HG03108 (cell line): ENCODE results near the gene PLXDC1.

Experiments used
- ATAC-seq: cut with Tn5 transposase; IDR thresholded peaks from one replicate; pipeline ENCODE4 v1.9.1; 2021; ENCODE audit warnings: moderate library complexity; ENCODE audit not compliant: unreplicated experiment

The PLXDC1 gene

DNA sequence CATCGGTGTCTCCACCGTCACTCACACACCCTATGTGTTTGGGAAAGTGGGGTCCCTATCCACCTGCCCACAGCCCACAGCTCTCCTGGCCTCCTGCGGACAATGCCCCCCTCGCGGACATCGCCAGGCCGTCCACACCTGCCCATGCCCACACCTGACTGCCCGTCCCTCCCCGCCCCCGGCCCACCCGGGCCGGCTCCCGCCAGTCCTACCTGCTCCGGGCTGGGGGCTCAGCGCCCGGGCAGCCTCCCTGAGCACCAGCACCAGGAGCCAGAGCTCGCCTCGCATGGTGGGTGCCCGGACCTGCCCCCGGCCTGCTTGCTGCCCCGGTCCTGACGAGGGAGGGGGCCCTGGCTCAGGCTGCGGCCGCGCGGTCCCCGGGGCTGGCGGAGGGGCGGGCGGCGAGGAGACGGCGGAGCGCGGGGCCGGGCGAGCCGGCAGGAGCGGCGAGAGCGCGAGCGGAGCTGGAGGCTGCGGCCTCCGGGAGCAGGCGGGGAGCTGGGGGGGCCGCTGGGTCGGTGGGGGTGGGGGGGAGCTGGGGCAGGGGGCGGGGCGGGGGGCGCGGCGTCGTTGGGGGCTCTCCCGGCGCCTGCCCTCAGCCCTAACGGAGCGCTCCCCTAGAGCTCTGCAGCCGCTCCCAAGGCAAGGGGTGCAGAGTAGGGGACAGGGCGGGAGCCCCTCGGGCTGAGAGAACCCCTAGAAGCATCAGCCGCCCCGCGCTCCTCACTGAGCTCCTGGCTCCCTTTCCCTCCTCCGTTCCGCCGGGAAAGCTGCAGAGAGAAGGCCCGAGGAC is at the start of gene PLXDC1:
Gene PLXDC1, minus strand, starts transcription at position 488 of the 793 bp plus-strand sequence. Its CDS starts 200 bp downstream, at position 288.
- ATAC-seq: no peak

GRCh38 chr17:39200957-39201510 is 49.6 kb upstream of the PLXDC1 start:
- ATAC-seq: no peak

GRCh38 chr17:39200070-39200879 is 48.8 kb upstream of the PLXDC1 start, which contains the start of gene RPL19:
Gene RPL19, plus strand, starts transcription at chr17:39200283. Its CDS starts 62 bp downstream, at chr17:39200345.
- peak; percentile 44 for ATAC-seq

GRCh38 chr17:39199820-39200069 is 48.3 kb upstream of the PLXDC1 start:
- peak; percentile 43 for ATAC-seq

- no peak for ATAC-seq
Observed at GRCh38 chr17:39198186-39198566, 46.7 kb upstream of the PLXDC1 start.

GRCh38 chr17:39197380-39198185 is 46.1 kb upstream of the PLXDC1 start, which contains the start of gene CACNB1:
Gene CACNB1, minus strand, starts transcription at chr17:39197669. Its CDS starts 174 bp downstream, at chr17:39197495.
- ATAC-seq: no peak

- ATAC-seq: no peak
Observed at GRCh38 chr17:39196808-39197291, 45.4 kb upstream of the PLXDC1 start.

- no peak for ATAC-seq
Observed at GRCh38 chr17:39196241-39196807, 44.9 kb upstream of the PLXDC1 start.

- ATAC-seq: no peak
Observed at GRCh38 chr17:39195568-39196160, 44.2 kb upstream of the PLXDC1 start.

GRCh38 chr17:39194985-39195524 is 43.6 kb upstream of the PLXDC1 start:
- ATAC-seq: no peak

- no peak for ATAC-seq
Observed at GRCh38 chr17:39194089-39194984, 42.9 kb upstream of the PLXDC1 start.

GRCh38 chr17:39193346-39193745 is 41.9 kb upstream of the PLXDC1 start:
- ATAC-seq: no peak

DNA sequence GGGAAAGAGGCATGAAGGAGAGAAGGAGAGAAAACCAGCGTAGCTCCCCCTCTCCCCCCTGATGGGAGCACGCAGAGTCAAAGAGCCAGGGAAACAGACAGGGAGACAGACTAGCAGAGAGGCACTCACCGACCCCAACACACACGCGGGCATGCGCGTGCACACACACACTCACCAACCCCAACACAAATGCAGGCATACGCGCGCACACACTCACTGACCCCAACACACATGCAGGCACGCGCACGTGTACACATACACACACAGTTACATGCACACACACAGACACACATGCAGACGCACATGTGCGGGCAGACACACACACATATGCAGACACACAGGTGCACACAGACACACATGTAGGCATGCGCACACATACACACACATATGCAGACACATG is 41.5 kb upstream of the PLXDC1 start:
- ATAC-seq: no peak

DNA sequence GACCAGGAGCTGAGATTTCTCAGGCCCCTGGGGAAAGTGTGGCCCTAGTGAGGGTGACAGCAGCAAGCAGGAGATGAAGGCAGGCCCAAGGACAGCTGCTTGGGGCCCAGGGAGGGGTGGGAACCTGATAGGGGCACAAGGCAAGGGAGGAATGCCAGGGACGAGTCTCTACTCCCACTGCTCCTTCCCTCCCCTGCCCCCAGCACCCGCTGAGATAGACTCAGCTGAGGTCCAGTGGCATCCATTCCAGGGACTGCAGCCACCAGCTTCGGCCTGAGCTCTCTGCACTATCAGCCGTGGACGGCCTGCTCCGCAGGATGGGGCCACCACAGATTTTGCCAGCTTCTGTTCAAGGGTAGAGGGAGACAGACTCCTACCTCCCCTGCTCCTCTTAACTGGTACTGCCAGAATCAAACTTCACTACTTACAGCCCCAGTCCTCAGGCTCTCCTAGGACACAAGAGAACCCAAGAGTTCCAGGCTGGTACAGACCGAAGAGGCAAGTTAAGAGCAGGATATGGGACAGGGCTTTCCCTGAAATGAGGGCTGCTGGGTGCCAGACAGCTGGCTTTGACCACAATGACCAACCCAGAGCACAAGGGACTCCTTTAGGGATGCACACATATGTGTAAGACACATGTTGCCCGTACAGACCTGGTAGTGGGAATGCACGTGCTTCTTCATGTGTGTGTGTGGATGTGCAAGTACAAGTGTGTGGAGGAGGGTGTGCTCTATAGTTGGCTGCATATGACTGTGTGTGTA is 40.5 kb upstream of the PLXDC1 start:
- no peak for ATAC-seq

- no peak for ATAC-seq
Observed at GRCh38 chr17:39187152-39187830, 35.9 kb upstream of the PLXDC1 start.

- ATAC-seq: no peak
Observed at GRCh38 chr17:39186481-39187002, 35.1 kb upstream of the PLXDC1 start.

- ATAC-seq: no peak
Observed at GRCh38 chr17:39183720-39184119, 32.3 kb upstream of the PLXDC1 start.
